ENCODE results near the gene PPP1R2C.

DNA sequence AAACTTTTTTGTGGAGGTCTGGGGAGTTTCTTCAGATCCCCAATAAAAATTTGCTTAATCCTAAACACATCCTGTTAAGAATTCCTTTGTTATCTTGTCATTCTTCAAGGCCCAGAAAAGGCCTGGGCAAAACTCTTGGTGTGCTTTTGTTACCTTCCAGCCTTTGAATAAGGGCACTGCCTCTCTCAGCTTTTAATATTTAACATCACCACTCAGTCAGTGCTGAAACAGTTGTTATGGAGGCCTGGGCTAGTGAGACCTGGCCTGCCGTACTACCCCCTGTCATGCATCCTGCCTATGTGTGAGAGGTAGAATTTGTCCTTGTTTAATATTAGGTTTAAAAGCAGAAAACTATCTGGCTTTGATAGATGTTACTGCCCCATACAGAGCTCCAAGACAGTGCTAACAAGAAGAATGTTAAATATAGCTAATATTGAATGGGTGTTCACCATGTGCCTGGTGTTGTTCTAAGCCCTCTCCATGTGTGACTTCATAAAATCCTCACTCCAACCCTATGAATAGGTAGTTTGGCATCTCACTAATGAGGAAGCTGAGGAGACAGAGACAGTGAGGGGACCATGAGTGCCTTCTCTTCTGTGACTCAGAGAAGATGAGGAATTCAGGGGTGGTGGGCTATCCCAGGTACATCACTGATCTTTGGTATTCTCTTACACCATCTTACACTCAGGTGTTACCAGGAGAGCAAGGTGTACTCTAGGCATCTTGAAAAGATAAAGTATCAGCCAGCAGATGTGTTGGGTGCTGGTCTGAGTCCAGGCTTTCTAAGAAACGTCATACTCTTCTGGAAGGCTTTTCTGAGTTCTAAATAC lies 6.2 kb downstream of the PPP1R2C start:
- TF ChIP-seq CTCF (IDR thresholded peaks at IDR 0.05) (no peak), POLR2A (IDR thresholded peaks at IDR 0.05) (no peak)

Measured in esophagus squamous epithelium (tissue), 4 donors.